GM12874 (cell line): ENCODE data around the gene ZNF740.

Source experiments
- CTCF ChIP-seq: IDR thresholded peaks from 2 replicates; pipeline ENCODE4 v1.5.1; 2011; ENCODE audit warnings: low read depth, mild to moderate bottlenecking, control low read depth, low read length, moderate library complexity; ENCODE audit not compliant: insufficient read depth

Gene ZNF740

GRCh38 chr12:53176750-53177149 lies 3.8 kb upstream of the ZNF740 start:
- no peak for TF ChIP-seq CTCF

- no peak for TF ChIP-seq CTCF
Measured at GRCh38 chr12:53179687-53180219, 769 bp upstream of the ZNF740 start.

- TF ChIP-seq CTCF = no peak
Measured at GRCh38 chr12:53180931-53181645, 566 bp downstream of the ZNF740 start.

- TF ChIP-seq CTCF = no peak
Measured at GRCh38 chr12:53181935-53182334, 1.4 kb downstream of the ZNF740 start.

GRCh38 chr12:53182903-53183302 lies 2.4 kb downstream of the ZNF740 start:
- no peak for TF ChIP-seq CTCF

GRCh38 chr12:53184828-53185227 lies 4.3 kb downstream of the ZNF740 start:
- no peak for TF ChIP-seq CTCF

- TF ChIP-seq CTCF = no peak
Measured at GRCh38 chr12:53185582-53186153, 5.1 kb downstream of the ZNF740 start.
